CD4-positive, alpha-beta T cell (primary cell): ENCODE results near the gene NTRK2. TPM values are rescaled to one million over a fixed set of nuclear protein-coding genes. Genes with fewer than 3 reads are reported as not detected.

ENCODE experiments used
- ATAC-seq: fragments of 200-7000 bp; cut with Tn5 transposase; one replicate; pipeline ENCODE4 v1.10.0; 2022; ENCODE audit warnings: mild to moderate bottlenecking; ENCODE audit not compliant: poor library complexity
- CTCF ChIA-PET: fragments of 350-600 bp; sonication (Branson Sonifier 250); formaldehyde crosslinking; loops from one replicate; lab custom pipeline; 2021; ENCODE audit warnings: antibody characterized with exemption, inconsistent platforms; lab: Charles Lee
- POLR2A ChIA-PET: fragments of 350-600 bp; sonication (Branson Sonifier 250); formaldehyde crosslinking; loops from one replicate; lab custom pipeline; 2021; ENCODE audit warnings: antibody characterized with exemption, inconsistent platforms; lab: Charles Lee
- DNase-seq, 14 experiments: peaks; one replicate each; pipeline ENCODE4 v3.0.0-alpha.2; 2013 to 2020; ENCODE audit warnings: mixed read lengths in 2 of 14
- H3K27ac ChIP-seq, 2 donors: one replicate each; pipeline versions ENCODE4 v1.5.1 to v1.7.0; 2013; ENCODE audit warnings: low read length in 2 of 2, low read depth in 1 of 2, mild to moderate bottlenecking in 1 of 2
- H3K27me3 ChIP-seq, 2 experiments: 1 replicate in 1 of 2; 2 replicates in 1 of 2; pipeline versions ENCODE4 v1.6.1 to v1.7.0; 2013; ENCODE audit warnings: low read length in 2 of 2, control low read depth in 1 of 2, mild to moderate bottlenecking in 1 of 2, moderate library complexity in 1 of 2; ENCODE audit not compliant: insufficient read depth in 2 of 2, control insufficient read depth in 1 of 2
- H3K36me3 ChIP-seq: one replicate; pipeline ENCODE4 v1.6.1; 2013; ENCODE audit warnings: low read length, control low read depth; ENCODE audit not compliant: insufficient read depth
- H3K4me1 ChIP-seq: one replicate; pipeline ENCODE4 v1.6.1; 2013; ENCODE audit warnings: low read length, control low read depth; ENCODE audit not compliant: insufficient read depth
- H3K4me3 ChIP-seq: one replicate; pipeline ENCODE4 v1.5.1; 2013; ENCODE audit warnings: mild to moderate bottlenecking, low read length, moderate library complexity
- H3K9me3 ChIP-seq, 2 experiments: 1 replicate in 1 of 2; 2 replicates in 1 of 2; pipeline versions ENCODE4 v1.6.1 to v1.7.0; 2013; ENCODE audit warnings: low read length in 2 of 2, mild to moderate bottlenecking in 2 of 2, control low read depth in 1 of 2, moderate library complexity in 1 of 2; ENCODE audit not compliant: control insufficient read depth in 1 of 2, insufficient read depth in 1 of 2
- H3K27ac Mint-ChIP-seq: one replicate; pipeline ENCODE4 v1.8.0; 2020; ENCODE audit warnings: mixed read lengths
- H3K27me3 Mint-ChIP-seq: one replicate; pipeline ENCODE4 v1.8.0; 2021; ENCODE audit warnings: mixed read lengths
- H3K36me3 Mint-ChIP-seq: one replicate; pipeline ENCODE4 v1.8.0; 2021; ENCODE audit warnings: low read depth, mixed read lengths
- H3K4me1 Mint-ChIP-seq: one replicate; pipeline ENCODE4 v1.8.0; 2021; ENCODE audit warnings: low read depth, mixed read lengths
- H3K4me3 Mint-ChIP-seq: one replicate; pipeline ENCODE4 v1.8.0; 2020; ENCODE audit warnings: mild to moderate bottlenecking, mixed read lengths
- H3K9me3 Mint-ChIP-seq: one replicate; pipeline ENCODE4 v1.8.0; 2020; ENCODE audit warnings: mixed read lengths
- CTCF ChIP-seq: fragments of 200-600 bp; IDR thresholded peaks from one replicate; pipeline ENCODE4 v1.8.0; 2022; ENCODE audit warnings: antibody characterized with exemption, mild to moderate bottlenecking
- intact Hi-C, 2 experiments: fragments of 100-400 bp; cut with DNase I in 1 of 2; cut with micrococcal nuclease in 1 of 2; formaldehyde crosslinking; loops; one replicate each; pipeline versions ENCODE4 v1.15.1 to v1.9.0; 2023 to 2025; cut with DNase I, micrococcal nuclease
- total RNA-seq, 174 experiments: library from RNA in 2 of 174; stranded (reverse) in 2 of 174; gene quantifications; one replicate each; pipeline ENCODE4 v1.2.3 and lab custom pipeline; 2021 to 2026

Gene NTRK2
- total RNA-seq, 2 experiments from 2014 or later = 0.06 to 0.14 TPM

DNA sequence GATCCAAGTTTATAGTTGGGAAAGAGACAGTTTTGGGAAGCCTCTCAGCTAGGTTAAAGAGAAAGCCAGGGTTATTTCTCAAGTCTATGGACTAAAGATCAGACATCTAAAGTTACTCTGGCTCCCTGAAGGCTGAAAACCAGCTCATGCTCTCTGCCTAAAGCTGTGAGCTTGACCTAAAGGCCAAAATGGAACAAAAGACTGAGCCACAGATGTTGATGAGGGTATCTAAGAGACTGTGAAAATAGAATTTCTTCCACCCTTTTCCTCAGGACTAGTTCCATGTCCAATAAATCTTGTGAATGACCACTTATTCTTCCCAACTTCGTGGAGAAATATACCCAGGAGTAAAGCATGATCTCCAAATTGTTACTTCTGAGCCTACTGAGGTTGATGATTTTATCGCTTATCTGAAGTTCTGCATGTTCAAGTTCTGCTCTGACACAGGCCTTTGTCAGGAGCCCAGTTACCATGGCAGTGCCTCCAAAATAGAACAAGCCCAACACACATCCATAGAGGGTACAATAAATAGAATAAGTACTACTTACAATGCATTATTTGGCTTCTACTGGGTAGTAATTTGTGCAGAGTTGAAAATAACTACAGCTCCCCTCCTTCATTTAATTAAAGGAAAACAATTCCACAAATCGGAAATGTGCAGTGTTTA lies 373.6 kb downstream of the NTRK2 start:
- H3K9me3 Mint-ChIP-seq = no peaks in the 10 kb centered on the region
- no peaks in the 10 kb centered on the region for H3K27me3 Mint-ChIP-seq
- no peak for TF ChIP-seq CTCF
- intact Hi-C loops = no loop called here
- Histone ChIP-seq H3K27me3 (peaks cover 0 to 9% of the 10 kb centered on the region in 2 experiments), H3K4me1 (no peaks in the 10 kb centered on the region), H3K27ac (no peak overlapping the region), H3K36me3 (no peaks in the 10 kb centered on the region), H3K9me3 (peaks cover 0 to 10% of the 10 kb centered on the region in 2 experiments), H3K4me3 (no peak overlapping the region)
- ATAC-seq (no peak), DNase-seq (no peak)
- ChIA-PET POLR2A (no interaction called here), CTCF (no interaction called here)
- H3K36me3 Mint-ChIP-seq = no peaks in the 10 kb centered on the region
- no peak overlapping the region for H3K4me3 Mint-ChIP-seq
- H3K27ac Mint-ChIP-seq = no peak overlapping the region
- no peaks in the 10 kb centered on the region for H3K4me1 Mint-ChIP-seq

GRCh38 chr9:85045271-85045670 lies 375.7 kb downstream of the NTRK2 start:
- no peaks in the 10 kb centered on the region for H3K4me1 Mint-ChIP-seq
- Histone ChIP-seq H3K4me1 (no peaks in the 10 kb centered on the region), H3K27ac (no peak overlapping the region), H3K9me3 (peaks cover 0 to 10% of the 10 kb centered on the region in 2 experiments), H3K4me3 (no peak overlapping the region), H3K36me3 (no peaks in the 10 kb centered on the region), H3K27me3 (peaks cover 0 to 9% of the 10 kb centered on the region in 2 experiments)
- no peaks in the 10 kb centered on the region for H3K9me3 Mint-ChIP-seq
- no peaks in the 10 kb centered on the region for H3K27me3 Mint-ChIP-seq
- CTCF ChIA-PET = no interaction called here
- intact Hi-C loops = no loop called here
- H3K4me3 Mint-ChIP-seq = no peak overlapping the region
- TF ChIP-seq CTCF = no peak
- POLR2A ChIA-PET = no interaction called here
- ATAC-seq (no peak), DNase-seq (no peak)
- H3K27ac Mint-ChIP-seq = no peak overlapping the region
- H3K36me3 Mint-ChIP-seq = no peaks in the 10 kb centered on the region

GRCh38 chr9:85046475-85046874 lies 376.9 kb downstream of the NTRK2 start:
- CTCF ChIA-PET = no interaction called here
- H3K27ac Mint-ChIP-seq = no peak overlapping the region
- no peaks in the 10 kb centered on the region for H3K36me3 Mint-ChIP-seq
- no peaks in the 10 kb centered on the region for H3K4me1 ChIP-seq
- H3K36me3 ChIP-seq = no peaks in the 10 kb centered on the region
- H3K4me1 Mint-ChIP-seq = no peaks in the 10 kb centered on the region
- DNase-seq (no peak), ATAC-seq (no peak)
- POLR2A ChIA-PET = no interaction called here
- H3K27me3 Mint-ChIP-seq = peaks cover 10% of the 10 kb centered on the region
- TF ChIP-seq CTCF = no peak
- H3K27me3 ChIP-seq = peaks cover 0 to 4% of the 10 kb centered on the region in 2 experiments
- peaks cover 0 to 3% of the 10 kb centered on the region in 2 experiments for H3K9me3 ChIP-seq
- H3K4me3 Mint-ChIP-seq = no peak overlapping the region
- H3K4me3 ChIP-seq = no peak overlapping the region
- intact Hi-C loops = no loop called here
- no peak overlapping the region for H3K27ac ChIP-seq
- no peaks in the 10 kb centered on the region for H3K9me3 Mint-ChIP-seq
